Effector memory CD4-positive, alpha-beta T cell (primary cell): ENCODE data around the gene IL21R.

Experiments
- DNase-seq, 3 donors: peaks; one replicate each; pipeline ENCODE4 v3.0.0-alpha.2; 2020
- H3K27ac ChIP-seq: 2 replicates; pipeline ENCODE4 v1.7.0; 2013; ENCODE audit warnings: mild to moderate bottlenecking, low read length, moderate library complexity; ENCODE audit not compliant: insufficient read depth, poor library complexity, severe bottlenecking
- H3K27me3 ChIP-seq: replicated peaks from 2 replicates; pipeline ENCODE4 v1.7.0; 2013; ENCODE audit warnings: mild to moderate bottlenecking, low read length; ENCODE audit not compliant: insufficient read depth, control insufficient read depth, poor library complexity, severe bottlenecking
- H3K36me3 ChIP-seq: 2 replicates; pipeline ENCODE4 v1.7.0; 2013; ENCODE audit warnings: mild to moderate bottlenecking, low read length, moderate library complexity; ENCODE audit not compliant: control insufficient read depth, insufficient read depth
- H3K4me1 ChIP-seq: 2 replicates; pipeline ENCODE4 v1.7.0; 2013; ENCODE audit warnings: low read length, mild to moderate bottlenecking; ENCODE audit not compliant: control insufficient read depth, insufficient read depth, poor library complexity, severe bottlenecking
- H3K4me3 ChIP-seq: 2 replicates; pipeline ENCODE4 v1.7.0; 2013; ENCODE audit warnings: low read length, low read depth, mild to moderate bottlenecking; ENCODE audit not compliant: insufficient read depth, poor library complexity, severe bottlenecking
- H3K9me3 ChIP-seq: 2 replicates; pipeline ENCODE4 v1.7.0; 2013; ENCODE audit warnings: mild to moderate bottlenecking, low read length, moderate library complexity; ENCODE audit not compliant: control insufficient read depth

The IL21R gene

GRCh38 chr16:27400751-27401620 is 988 bp upstream of the IL21R start:
- H3K36me3 ChIP-seq, result no peaks in the 10 kb centered on the region
- no peak overlapping the region for H3K4me3 ChIP-seq
- H3K4me1 ChIP-seq, result peaks cover 36% of the 10 kb centered on the region
- DNase-seq, result no peak
- H3K9me3 ChIP-seq, result no peaks in the 10 kb centered on the region
- H3K27ac ChIP-seq, result peak overlapping the region; percentile 83
- H3K27me3 ChIP-seq, result no peaks in the 10 kb centered on the region

GRCh38 chr16:27402569-27402963 is 592 bp downstream of the IL21R start:
- Histone ChIP-seq H3K4me1 (peaks cover 47% of the 10 kb centered on the region), H3K9me3 (no peaks in the 10 kb centered on the region), H3K36me3 (no peaks in the 10 kb centered on the region), H3K27ac (peak overlapping the region; percentile 83), H3K27me3 (no peaks in the 10 kb centered on the region), H3K4me3 (peak overlapping the region; percentile 62)
- DNase-seq, result no peak

GRCh38 chr16:27402964-27403600 is 1.1 kb downstream of the IL21R start:
- Histone ChIP-seq H3K27me3 (no peaks in the 10 kb centered on the region), H3K9me3 (no peaks in the 10 kb centered on the region), H3K36me3 (no peaks in the 10 kb centered on the region), H3K27ac (peak overlapping the region; percentile 83), H3K4me1 (peaks cover 50% of the 10 kb centered on the region), H3K4me3 (peak overlapping the region; percentile 62)
- peak in 2 of 3 donors; percentile 19 to 39 for DNase-seq

- no peaks in the 10 kb centered on the region for H3K27me3 ChIP-seq
- no peak for DNase-seq
- peak overlapping the region; percentile 62 for H3K4me3 ChIP-seq
- H3K9me3 ChIP-seq, result no peaks in the 10 kb centered on the region
- peaks cover 55% of the 10 kb centered on the region for H3K4me1 ChIP-seq
- no peaks in the 10 kb centered on the region for H3K36me3 ChIP-seq
- H3K27ac ChIP-seq, result peak overlapping the region; percentile 83
These were observed 1.6 kb downstream of the IL21R start for GRCh38 chr16:27403601-27403992.

GRCh38 chr16:27404163-27404823 is 2.3 kb downstream of the IL21R start:
- H3K9me3 ChIP-seq, result no peaks in the 10 kb centered on the region
- no peak for DNase-seq
- peak overlapping the region; percentile 83 for H3K27ac ChIP-seq
- no peaks in the 10 kb centered on the region for H3K27me3 ChIP-seq
- H3K4me3 ChIP-seq, result peak overlapping the region; percentile 62
- peaks cover 58% of the 10 kb centered on the region for H3K4me1 ChIP-seq
- H3K36me3 ChIP-seq, result no peaks in the 10 kb centered on the region

GRCh38 chr16:27405546-27406451 is 3.8 kb downstream of the IL21R start:
- peak in 1 of 3 donors; percentile 19 for DNase-seq
- H3K27me3 ChIP-seq, result no peaks in the 10 kb centered on the region
- peak overlapping the region; percentile 48 for H3K27ac ChIP-seq
- H3K9me3 ChIP-seq, result no peaks in the 10 kb centered on the region
- H3K4me3 ChIP-seq, result peak overlapping the region; percentile 36
- H3K4me1 ChIP-seq, result peaks cover 58% of the 10 kb centered on the region
- no peaks in the 10 kb centered on the region for H3K36me3 ChIP-seq

GRCh38 chr16:27406511-27407128 is 4.6 kb downstream of the IL21R start:
- Histone ChIP-seq H3K9me3 (no peaks in the 10 kb centered on the region), H3K36me3 (no peaks in the 10 kb centered on the region), H3K4me3 (peak overlapping the region; percentile 36), H3K27me3 (no peaks in the 10 kb centered on the region), H3K4me1 (peaks cover 54% of the 10 kb centered on the region), H3K27ac (peak overlapping the region; percentile 45)
- no peak for DNase-seq

- peaks cover 50% of the 10 kb centered on the region for H3K4me1 ChIP-seq
- H3K27ac ChIP-seq, result peak overlapping the region; percentile 45
- H3K9me3 ChIP-seq, result no peaks in the 10 kb centered on the region
- no peaks in the 10 kb centered on the region for H3K36me3 ChIP-seq
- DNase-seq, result no peak
- H3K27me3 ChIP-seq, result no peaks in the 10 kb centered on the region
- no peak overlapping the region for H3K4me3 ChIP-seq
These were observed 5.2 kb downstream of the IL21R start for GRCh38 chr16:27407133-27407532.

GRCh38 chr16:27408012-27408601 is 6.1 kb downstream of the IL21R start:
- H3K27ac ChIP-seq, result peak overlapping the region; percentile 43
- peak overlapping the region; percentile 11 for H3K4me3 ChIP-seq
- no peaks in the 10 kb centered on the region for H3K27me3 ChIP-seq
- no peaks in the 10 kb centered on the region for H3K9me3 ChIP-seq
- no peak for DNase-seq
- no peaks in the 10 kb centered on the region for H3K36me3 ChIP-seq
- H3K4me1 ChIP-seq, result peaks cover 48% of the 10 kb centered on the region
